ENCODE measurements around the gene SIL1. TPM values are rescaled to one million over a fixed set of nuclear protein-coding genes. Genes with fewer than 3 reads are reported as not detected.
"Not testable (repeated sequence)": the region's sequence is repeated elsewhere in the genome, so short reads cannot be mapped to it uniquely, and the experiment has no call there.

Gene SIL1
- total and polyA plus RNA-seq, 2 donors (not counting 3 experiments of a cell fraction or from before 2014, with no cell fraction given) = 47.6 to 67.2 TPM

- intact Hi-C loops (cut with micrococcal nuclease) (no loop called here), dilution Hi-C loops (cut with MboI; ENCODE audit: extremely low pct_ligation_motif_present, low sequenced_read_pairs) (no loop called here)
- Histone ChIP-seq H3K9ac (replicated peaks; ENCODE audit: extremely low read depth, insufficient read depth, low read length) (no peak overlapping the region), H3K27me3 (ENCODE audit: control insufficient read depth in 2 of 2, insufficient read depth in 2 of 2, low read length in 2 of 2) (peaks cover 4 to 11% of the 10 kb centered on the region in 2 experiments), H3K36me3 (ENCODE audit: control insufficient read depth in 2 of 2, extremely low read depth in 1 of 2, insufficient read depth in 2 of 2, low read length in 2 of 2) (no peaks in the 10 kb centered on the region), H4K20me1 (replicated peaks; ENCODE audit: control insufficient read depth, extremely low read depth, insufficient read depth, low read length) (no peaks in the 10 kb centered on the region), H2AFZ (ENCODE audit: low read depth, low read length) (no peak overlapping the region), H3K9me3 (replicated peaks; ENCODE audit: control insufficient read depth, insufficient read depth, low read length) (no peaks in the 10 kb centered on the region), H3K4me3 (replicated peaks in 1 of 3; ENCODE audit: insufficient read depth in 1 of 3, low read depth in 1 of 3, low read length in 3 of 3) (no peak overlapping the region), H3K27ac (ENCODE audit: insufficient read depth, low read depth, low read length) (no peak overlapping the region), H3K79me2 (ENCODE audit: control insufficient read depth, insufficient read depth, low read length) (no peaks in the 10 kb centered on the region), H3K9me1 (replicated peaks; ENCODE audit: control insufficient read depth, extremely low read depth, insufficient read depth, low read length) (no peaks in the 10 kb centered on the region), H3K4me2 (ENCODE audit: insufficient read depth, low read length) (no peak overlapping the region), H3K4me1 (ENCODE audit: control insufficient read depth, extremely low read depth, insufficient read depth, low read length) (no peaks in the 10 kb centered on the region)
- POLR2A ChIA-PET = interaction anchor here (0.7 kb wide), 1 partner anchor 571 kb away, joined by 3 read pairs; no protein-coding TSS in a partner anchor
- CTCF ChIA-PET = interaction anchor here (2.3 kb wide), 1 partner anchor 29 kb away, joined by 9 read pairs; no protein-coding TSS in a partner anchor
- BruUV-seq (replicated peaks) = no TSS peak
- FAIRE-seq (no peak), DNase-seq (ENCODE audit: low read depth, low spot score) (no peak)
- TF ChIP-seq GATA2 (IDR thresholded peaks at IDR 0.05; ENCODE audit: insufficient read depth, insufficient read length, low read depth, low read length) (no peak), JUN (IDR thresholded peaks at IDR 0.05; ENCODE audit: borderline replicate concordance, insufficient read depth, insufficient read length, low read depth) (no peak), MAX (IDR thresholded peaks at IDR 0.05; ENCODE audit: insufficient read depth, insufficient read length) (no peak)
Measured at GRCh38 chr5:139222346-139222745, 24.2 kb upstream of the SIL1 start.

DNA sequence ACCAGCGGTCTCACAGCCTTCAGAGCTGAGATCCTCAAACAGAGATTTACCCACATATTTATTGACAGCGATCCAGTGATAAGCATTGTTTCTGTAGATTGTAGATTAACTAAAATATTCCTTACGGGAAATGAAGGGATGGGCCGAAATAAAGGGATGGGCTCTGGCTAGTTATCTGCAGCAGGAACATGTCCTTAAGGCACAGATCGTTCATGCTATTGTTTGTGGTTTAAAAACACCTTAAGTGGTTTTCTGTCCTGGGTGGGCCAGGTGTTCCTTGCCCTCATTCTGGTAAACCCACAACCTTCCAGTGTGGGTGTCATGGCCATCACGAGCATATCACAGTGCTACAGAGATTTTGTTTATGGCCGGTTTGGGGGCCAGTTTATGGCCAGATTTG, 19.9 kb upstream of the SIL1 start:
- intact Hi-C loops (cut with micrococcal nuclease); H4K20me1 ChIP-seq (replicated peaks; ENCODE audit: control insufficient read depth, extremely low read depth, insufficient read depth, low read length): not testable (repeated sequence)
- peaks cover 12% of the 10 kb centered on the region for H3K4me1 ChIP-seq (ENCODE audit: control insufficient read depth, extremely low read depth, insufficient read depth, low read length)

More for the DNA sequence above, 19.9 kb upstream of the SIL1 start:
- POLR2A ChIA-PET = interaction anchor here (0.6 kb wide), 1 partner anchor 243 kb away, joined by 7 read pairs; no protein-coding TSS in a partner anchor
- H3K9me3 ChIP-seq (replicated peaks; ENCODE audit: control insufficient read depth, insufficient read depth, low read length); H3K9ac ChIP-seq (replicated peaks; ENCODE audit: extremely low read depth, insufficient read depth, low read length); H3K9me1 ChIP-seq (replicated peaks; ENCODE audit: control insufficient read depth, extremely low read depth, insufficient read depth, low read length); H3K4me3 ChIP-seq (replicated peaks in 1 of 3; ENCODE audit: insufficient read depth in 1 of 3, low read depth in 1 of 3, low read length in 3 of 3); DNase-seq (ENCODE audit: low read depth, low spot score); dilution Hi-C loops (cut with MboI; ENCODE audit: extremely low pct_ligation_motif_present, low sequenced_read_pairs); H3K27ac ChIP-seq (ENCODE audit: insufficient read depth, low read depth, low read length); H3K36me3 ChIP-seq (ENCODE audit: control insufficient read depth in 2 of 2, extremely low read depth in 1 of 2, insufficient read depth in 2 of 2, low read length in 2 of 2); H3K79me2 ChIP-seq (ENCODE audit: control insufficient read depth, insufficient read depth, low read length); H3K4me2 ChIP-seq (ENCODE audit: insufficient read depth, low read length); BruUV-seq (replicated peaks); CTCF ChIA-PET; FAIRE-seq; H2AFZ ChIP-seq (ENCODE audit: low read depth, low read length): not testable (repeated sequence)
- peaks cover 4 to 11% of the 10 kb centered on the region in 2 experiments for H3K27me3 ChIP-seq (ENCODE audit: control insufficient read depth in 2 of 2, insufficient read depth in 2 of 2, low read length in 2 of 2)
